HCT116 (cell line): ENCODE results near the gene USP8.

Experiments used
- CBX3 ChIP-seq: IDR thresholded peaks from 2 replicates; pipeline ENCODE4 v1.6.1; 2012; ENCODE audit warnings: low read depth
- EGR1 ChIP-seq: IDR thresholded peaks from 2 replicates; pipeline ENCODE4 v1.6.1; 2012; ENCODE audit warnings: low read depth
- EZH2 ChIP-seq: fragments of 200-600 bp; sonication (generic); IDR thresholded peaks from 2 replicates; pipeline ENCODE4 v1.6.1; 2017; ENCODE audit warnings: antibody characterized with exemption, mixed run types
- FOSL1 ChIP-seq: IDR thresholded peaks from 2 replicates; pipeline ENCODE4 v1.6.1; 2012; ENCODE audit warnings: low read depth
- POLR2A ChIP-seq: IDR thresholded peaks from 2 replicates; pipeline ENCODE4 v1.7.0; 2011; ENCODE audit warnings: borderline replicate concordance; ENCODE audit not compliant: insufficient read depth, insufficient read length; ENCODE audit errors: extremely low read depth
- POLR2AphosphoS5 ChIP-seq: IDR thresholded peaks from 2 replicates; pipeline ENCODE4 v1.6.1; 2011; ENCODE audit warnings: mild to moderate bottlenecking, low read depth, low read length, moderate library complexity
- RAD21 ChIP-seq: IDR thresholded peaks from 2 replicates; pipeline ENCODE4 v1.6.1; 2012; ENCODE audit warnings: low read depth, mild to moderate bottlenecking
- TCF7L2 ChIP-seq: IDR thresholded peaks from 2 replicates; pipeline ENCODE4 v1.7.0; 2011; ENCODE audit warnings: borderline replicate concordance, inconsistent platforms; ENCODE audit not compliant: insufficient read depth, insufficient read length; ENCODE audit errors: extremely low read depth
- TF ChIP-seq, protein P1 (sequence below), 3 experiments: fragments of 200-600 bp in 1 of 3; sonication (generic) in 1 of 3; IDR thresholded peaks in 2 of 3; conservative IDR thresholded peaks in 1 of 3; 2 replicates each; pipeline ENCODE4 v1.5.1; 2012 to 2017; ENCODE audit warnings: low read depth in 2 of 3, low read length in 2 of 3, antibody characterized with exemption in 1 of 3, borderline replicate concordance in 1 of 3, control low read depth in 1 of 3, mild to moderate bottlenecking in 1 of 3, mixed read lengths in 1 of 3, mixed run types in 1 of 3, moderate library complexity in 1 of 3; ENCODE audit not compliant: insufficient read depth in 1 of 3
- TF ChIP-seq, protein P2 (sequence below): IDR thresholded peaks from 2 replicates; pipeline ENCODE4 v1.6.1; 2012

GRCh38 chr15:50452927-50453326 lies 28.7 kb downstream of the USP8 start:
- TF ChIP-seq POLR2AphosphoS5 (no peak), TCF7L2 (no peak), POLR2A (no peak), FOSL1 (no peak), EGR1 (no peak), RAD21 (no peak), EZH2 (no peak), CBX3 (no peak)
- TF ChIP-seq, protein P1, sequence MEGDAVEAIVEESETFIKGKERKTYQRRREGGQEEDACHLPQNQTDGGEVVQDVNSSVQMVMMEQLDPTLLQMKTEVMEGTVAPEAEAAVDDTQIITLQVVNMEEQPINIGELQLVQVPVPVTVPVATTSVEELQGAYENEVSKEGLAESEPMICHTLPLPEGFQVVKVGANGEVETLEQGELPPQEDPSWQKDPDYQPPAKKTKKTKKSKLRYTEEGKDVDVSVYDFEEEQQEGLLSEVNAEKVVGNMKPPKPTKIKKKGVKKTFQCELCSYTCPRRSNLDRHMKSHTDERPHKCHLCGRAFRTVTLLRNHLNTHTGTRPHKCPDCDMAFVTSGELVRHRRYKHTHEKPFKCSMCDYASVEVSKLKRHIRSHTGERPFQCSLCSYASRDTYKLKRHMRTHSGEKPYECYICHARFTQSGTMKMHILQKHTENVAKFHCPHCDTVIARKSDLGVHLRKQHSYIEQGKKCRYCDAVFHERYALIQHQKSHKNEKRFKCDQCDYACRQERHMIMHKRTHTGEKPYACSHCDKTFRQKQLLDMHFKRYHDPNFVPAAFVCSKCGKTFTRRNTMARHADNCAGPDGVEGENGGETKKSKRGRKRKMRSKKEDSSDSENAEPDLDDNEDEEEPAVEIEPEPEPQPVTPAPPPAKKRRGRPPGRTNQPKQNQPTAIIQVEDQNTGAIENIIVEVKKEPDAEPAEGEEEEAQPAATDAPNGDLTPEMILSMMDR (IDR thresholded peaks at IDR 0.05 in 2 of 3, conservative IDR thresholded peaks at IDR 0.05 in 1 of 3; ENCODE audit: borderline replicate concordance in 1 of 3, insufficient read depth in 1 of 3, low read depth in 2 of 3, low read length in 2 of 3), result no peak
- TF ChIP-seq, protein P2, sequence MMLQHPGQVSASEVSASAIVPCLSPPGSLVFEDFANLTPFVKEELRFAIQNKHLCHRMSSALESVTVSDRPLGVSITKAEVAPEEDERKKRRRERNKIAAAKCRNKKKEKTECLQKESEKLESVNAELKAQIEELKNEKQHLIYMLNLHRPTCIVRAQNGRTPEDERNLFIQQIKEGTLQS, result no peak
